Activated B cell treated with CpG ODN at 0.5 μM for 24 hours (primary cell): ENCODE data around the gene BRS3. TPM values are rescaled to one million over a fixed set of nuclear protein-coding genes. Genes with fewer than 3 reads are reported as not detected.

Experiments used
- ATAC-seq: fragments of 200-7000 bp; cut with Tn5 transposase; one replicate; pipeline ENCODE4 v1.10.0; 2021; ENCODE audit warnings: low read depth, mild to moderate bottlenecking, moderate library complexity
- CTCF ChIA-PET: fragments of 350-600 bp; sonication (Branson Sonifier 250); formaldehyde crosslinking; loops from one replicate; lab custom pipeline; 2021; ENCODE audit warnings: antibody characterized with exemption; lab: Charles Lee
- POLR2A ChIA-PET: fragments of 350-600 bp; sonication (Branson Sonifier 250); formaldehyde crosslinking; loops from one replicate; lab custom pipeline; 2021; ENCODE audit warnings: antibody characterized with exemption; lab: Charles Lee
- DNase-seq: peaks from one replicate; pipeline ENCODE4 v3.0.0; 2022
- H3K27ac Mint-ChIP-seq: one replicate; pipeline ENCODE4 v1.8.0; 2020; ENCODE audit warnings: mixed read lengths
- H3K27me3 Mint-ChIP-seq: one replicate; pipeline ENCODE4 v1.8.0; 2021; ENCODE audit warnings: mixed read lengths
- H3K36me3 Mint-ChIP-seq: one replicate; pipeline ENCODE4 v1.8.0; 2021; ENCODE audit warnings: low read depth, mixed read lengths
- H3K4me1 Mint-ChIP-seq: one replicate; pipeline ENCODE4 v1.8.0; 2021; ENCODE audit warnings: mixed read lengths
- H3K4me3 Mint-ChIP-seq: one replicate; pipeline ENCODE4 v1.8.0; 2020; ENCODE audit warnings: mild to moderate bottlenecking, mixed read lengths
- H3K9me3 Mint-ChIP-seq: one replicate; pipeline ENCODE4 v1.8.0; 2020; ENCODE audit warnings: mixed read lengths
- intact Hi-C: fragments of 100-400 bp; cut with micrococcal nuclease; formaldehyde crosslinking; loops from one replicate; pipeline ENCODE4 v1.15.1; 2024
- total RNA-seq: library from RNA; stranded (reverse); gene quantifications from 2 replicates; pipeline ENCODE4 v1.2.3, GENCODE V29; 2022
- TF ChIP-seq, protein P1 (sequence below): fragments of 200-600 bp; IDR thresholded peaks from one replicate; pipeline ENCODE4 v1.8.0; 2022; ENCODE audit warnings: antibody characterized with exemption, mild to moderate bottlenecking

BRS3 gene
- total RNA-seq, 1 donor from 2014 or later, result not detected

DNA sequence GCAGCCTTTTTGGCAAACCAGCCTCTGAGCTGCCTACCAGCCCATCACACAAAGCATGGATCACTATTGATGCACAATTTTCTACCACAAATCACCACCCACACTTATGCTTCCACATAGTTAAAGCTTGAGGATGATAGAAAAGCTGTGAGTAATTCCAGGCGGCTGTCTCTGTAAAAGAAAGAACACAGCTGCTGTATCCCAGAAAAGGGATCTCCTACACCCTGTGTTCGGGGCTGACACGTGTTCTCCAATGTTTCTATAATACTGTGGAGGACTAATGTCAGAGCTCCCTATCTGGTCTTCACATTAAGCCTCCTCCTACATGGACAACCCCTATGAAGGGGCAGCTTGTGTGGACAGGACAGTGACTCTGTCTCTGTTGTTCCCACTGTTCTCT, 12.5 kb upstream of the BRS3 start:
- H3K27me3 Mint-ChIP-seq, result peaks cover 2% of the 10 kb centered on the region
- intact Hi-C loops, result no loop called here
- ChIA-PET POLR2A (no interaction called here), CTCF (no interaction called here)
- no peak overlapping the region for H3K4me3 Mint-ChIP-seq
- ATAC-seq, result no peak
- TF ChIP-seq, protein P1, sequence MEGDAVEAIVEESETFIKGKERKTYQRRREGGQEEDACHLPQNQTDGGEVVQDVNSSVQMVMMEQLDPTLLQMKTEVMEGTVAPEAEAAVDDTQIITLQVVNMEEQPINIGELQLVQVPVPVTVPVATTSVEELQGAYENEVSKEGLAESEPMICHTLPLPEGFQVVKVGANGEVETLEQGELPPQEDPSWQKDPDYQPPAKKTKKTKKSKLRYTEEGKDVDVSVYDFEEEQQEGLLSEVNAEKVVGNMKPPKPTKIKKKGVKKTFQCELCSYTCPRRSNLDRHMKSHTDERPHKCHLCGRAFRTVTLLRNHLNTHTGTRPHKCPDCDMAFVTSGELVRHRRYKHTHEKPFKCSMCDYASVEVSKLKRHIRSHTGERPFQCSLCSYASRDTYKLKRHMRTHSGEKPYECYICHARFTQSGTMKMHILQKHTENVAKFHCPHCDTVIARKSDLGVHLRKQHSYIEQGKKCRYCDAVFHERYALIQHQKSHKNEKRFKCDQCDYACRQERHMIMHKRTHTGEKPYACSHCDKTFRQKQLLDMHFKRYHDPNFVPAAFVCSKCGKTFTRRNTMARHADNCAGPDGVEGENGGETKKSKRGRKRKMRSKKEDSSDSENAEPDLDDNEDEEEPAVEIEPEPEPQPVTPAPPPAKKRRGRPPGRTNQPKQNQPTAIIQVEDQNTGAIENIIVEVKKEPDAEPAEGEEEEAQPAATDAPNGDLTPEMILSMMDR, result no peak
- H3K4me1 Mint-ChIP-seq, result no peaks in the 10 kb centered on the region
- no peak overlapping the region for H3K27ac Mint-ChIP-seq
- no peak for DNase-seq
- H3K36me3 Mint-ChIP-seq, result no peaks in the 10 kb centered on the region
- no peaks in the 10 kb centered on the region for H3K9me3 Mint-ChIP-seq

DNA sequence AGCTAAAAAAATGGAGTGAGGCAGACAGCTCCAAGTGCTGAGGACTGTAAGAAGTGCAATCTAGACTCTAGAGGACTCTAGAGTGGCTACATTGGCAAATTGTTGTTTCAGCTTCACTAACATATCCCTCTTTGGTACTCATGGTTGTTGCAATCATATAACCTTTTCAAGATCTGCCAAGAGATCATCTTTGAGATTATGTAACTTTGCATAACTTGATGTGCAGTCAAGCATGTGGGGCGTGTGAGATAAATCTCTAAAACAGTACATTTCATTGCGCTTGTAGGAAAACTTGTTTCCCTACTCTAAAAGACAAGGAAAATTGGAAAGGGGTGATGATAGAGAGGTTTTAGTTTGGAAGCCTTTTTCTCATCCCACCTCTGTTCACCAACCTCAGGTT, 11.2 kb upstream of the BRS3 start:
- POLR2A ChIA-PET, result no interaction called here
- no peaks in the 10 kb centered on the region for H3K4me1 Mint-ChIP-seq
- DNase-seq (no peak), ATAC-seq (no peak)
- CTCF ChIA-PET, result no interaction called here
- no peaks in the 10 kb centered on the region for H3K9me3 Mint-ChIP-seq
- H3K36me3 Mint-ChIP-seq, result no peaks in the 10 kb centered on the region
- no peak overlapping the region for H3K27ac Mint-ChIP-seq
- no peak overlapping the region for H3K4me3 Mint-ChIP-seq
- intact Hi-C loops, result no loop called here
- H3K27me3 Mint-ChIP-seq, result peaks cover 2% of the 10 kb centered on the region
- TF ChIP-seq, protein P1, result no peak

DNA sequence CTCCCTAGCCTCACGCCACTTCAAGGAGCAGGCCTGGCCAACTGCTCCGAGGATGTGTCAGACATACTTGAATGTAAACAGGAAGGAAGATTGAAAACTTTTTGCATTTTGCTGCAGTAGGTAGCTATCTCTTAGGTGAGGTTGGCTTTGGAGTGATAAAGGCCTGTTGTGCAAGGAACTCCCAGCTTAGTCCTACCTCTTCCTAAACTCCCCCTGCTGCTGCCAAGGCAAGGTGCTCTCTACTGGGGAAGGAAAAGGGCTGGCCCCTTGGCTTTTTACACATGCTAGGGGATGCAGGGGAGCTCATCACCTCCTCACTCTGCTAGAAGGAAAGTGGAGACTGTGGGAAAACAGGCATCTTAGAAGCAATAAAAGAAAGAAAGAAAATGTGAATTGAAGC, 10.7 kb upstream of the BRS3 start:
- ATAC-seq, result no peak
- ChIA-PET CTCF (no interaction called here), POLR2A (no interaction called here)
- no peak for DNase-seq
- Mint-ChIP-seq H3K4me3 (no peak overlapping the region), H3K27ac (no peak overlapping the region), H3K27me3 (peaks cover 2% of the 10 kb centered on the region), H3K4me1 (no peaks in the 10 kb centered on the region), H3K36me3 (no peaks in the 10 kb centered on the region), H3K9me3 (no peaks in the 10 kb centered on the region)
- intact Hi-C loops, result no loop called here
- TF ChIP-seq, protein P1, result no peak

DNA sequence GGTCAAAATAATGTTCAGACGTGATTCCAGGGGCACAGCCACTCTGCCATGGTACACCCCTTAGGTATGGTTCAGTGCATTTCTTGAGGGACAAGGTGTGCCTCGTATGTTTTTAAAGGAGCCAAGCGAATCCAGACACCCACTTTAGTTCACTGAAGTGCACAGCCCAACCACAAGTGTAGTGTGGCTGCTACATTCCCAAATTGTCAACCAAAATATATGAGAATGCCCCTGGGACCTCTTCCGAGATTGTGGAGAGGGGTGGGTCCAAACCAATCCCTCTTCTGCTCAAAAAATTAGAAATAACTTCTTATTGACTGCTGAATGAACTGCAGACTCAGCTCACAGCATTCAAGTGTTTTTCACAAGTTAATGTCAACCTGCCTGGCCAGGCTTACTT, 7.4 kb upstream of the BRS3 start:
- ATAC-seq (no peak), DNase-seq (no peak)
- no peaks in the 10 kb centered on the region for H3K9me3 Mint-ChIP-seq
- no peak overlapping the region for H3K27ac Mint-ChIP-seq
- intact Hi-C loops, result no loop called here
- ChIA-PET CTCF (no interaction called here), POLR2A (no interaction called here)
- no peaks in the 10 kb centered on the region for H3K4me1 Mint-ChIP-seq
- H3K27me3 Mint-ChIP-seq, result peaks cover 8% of the 10 kb centered on the region
- H3K4me3 Mint-ChIP-seq, result no peak overlapping the region
- TF ChIP-seq, protein P1, result no peak
- no peaks in the 10 kb centered on the region for H3K36me3 Mint-ChIP-seq

DNA sequence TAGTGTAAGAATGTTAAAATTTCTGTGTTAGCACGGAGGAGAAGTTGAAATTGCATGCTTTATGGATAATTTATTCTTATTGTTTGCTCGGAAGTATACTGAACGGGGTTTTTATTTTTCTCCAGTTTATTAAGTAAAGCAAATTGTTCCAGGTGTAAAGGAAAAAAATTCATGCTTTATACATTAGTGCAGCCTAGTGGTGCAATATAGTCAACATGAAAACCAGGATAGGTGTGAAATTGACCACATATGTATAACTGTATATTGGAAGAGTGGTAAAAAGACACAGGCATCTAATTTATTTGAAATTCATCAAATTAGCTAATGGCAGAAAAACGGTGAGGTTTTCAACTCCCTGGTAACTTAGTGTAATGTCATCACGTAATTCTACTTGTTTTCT, 959 bp downstream of the BRS3 start:
- H3K4me3 Mint-ChIP-seq, result no peak overlapping the region
- H3K9me3 Mint-ChIP-seq, result no peaks in the 10 kb centered on the region
- ATAC-seq, result no peak
- DNase-seq, result no peak
- H3K27ac Mint-ChIP-seq, result no peak overlapping the region
- POLR2A ChIA-PET, result no interaction called here
- CTCF ChIA-PET, result no interaction called here
- intact Hi-C loops, result no loop called here
- peaks cover 2% of the 10 kb centered on the region for H3K4me1 Mint-ChIP-seq
- peaks cover 16% of the 10 kb centered on the region for H3K27me3 Mint-ChIP-seq
- TF ChIP-seq, protein P1, result no peak
- H3K36me3 Mint-ChIP-seq, result no peaks in the 10 kb centered on the region
